ENCODE results near the gene FN1. TPM values are rescaled to one million over a fixed set of nuclear protein-coding genes. Genes with fewer than 3 reads are reported as not detected.
A peak's percentile ranks its signal among the peaks of the same experiment; 100 is the strongest.

Gene FN1
- total RNA-seq (1,000 to 10,000 TPM; 1,129 to 1,753 TPM), polyA plus RNA-seq (100 to 1,000 TPM; 339 to 739 TPM)
- long read RNA-seq, donor 1, full-length matches to known transcripts = 121 of 1,094 reads
- long read RNA-seq, donor 1, partial matches to known transcripts = 973 of 1,094 reads
- long read RNA-seq, donor 1, other reads (novel, unspliced or antisense) = 0 of 1,094 reads
- long read RNA-seq, donor 2, transcript FN1-225 (4 exons, 676 nt) = minor isoform, 13 of 256 reads
- long read RNA-seq, donor 2, transcript FN1-208 (13 exons, 2,388 nt) = major isoform, 19 of 256 reads
- long read RNA-seq, donor 2, partial matches to known transcripts = 213 of 256 reads
- long read RNA-seq, donor 2, other reads (novel, unspliced or antisense) = 0 of 256 reads
- long read RNA-seq, donor 3, full-length matches to known transcripts = 55 of 557 reads
- long read RNA-seq, donor 3, partial matches to known transcripts = 502 of 557 reads
- long read RNA-seq, donor 3, other reads (novel, unspliced or antisense) = 0 of 557 reads
- long read RNA-seq, donor 4, transcript FN1-227 (2 exons, 2,433 nt) = minor isoform, 11 of 673 reads
- long read RNA-seq, donor 4, transcript FN1-208 (13 exons, 2,388 nt) = major isoform, 16 of 673 reads
- long read RNA-seq, donor 4, transcript FN1-225 (4 exons, 676 nt) = major isoform, 16 of 673 reads
- long read RNA-seq, donor 4, partial matches to known transcripts = 624 of 673 reads
- long read RNA-seq, donor 4, other reads (novel, unspliced or antisense) = 0 of 673 reads
- long read RNA-seq, donor 5, full-length matches to known transcripts = 122 of 1,152 reads
- long read RNA-seq, donor 5, partial matches to known transcripts = 1,030 of 1,152 reads
- long read RNA-seq, donor 5, other reads (novel, unspliced or antisense) = 0 of 1,152 reads

- Histone ChIP-seq H3K9me3 (ENCODE audit: control insufficient read depth in 4 of 4, insufficient read depth in 3 of 4, low read length in 3 of 4) (no peaks in the 10 kb centered on the region), H3K27ac (ENCODE audit: low read depth in 1 of 2, low read length in 1 of 2) (peak within 1 kb of the TSS; percentile 74 to 89), H3K27me3 (ENCODE audit: control insufficient read depth in 3 of 3, insufficient read depth in 3 of 3, low read length in 2 of 3) (no peaks in the 10 kb centered on the region), H3K9ac (ENCODE audit: insufficient read depth in 1 of 2, low read length in 2 of 2) (peak within 1 kb of the TSS; percentile 94), H3K36me3 (ENCODE audit: control insufficient read depth in 4 of 4, insufficient read depth in 4 of 4, low read length in 4 of 4) (peaks cover 0 to 37% (median 13%) of the 10 kb centered on the region in 4 donors), H3K4me3 (peak within 1 kb of the TSS; percentile 30), H3K4me1 (ENCODE audit: control insufficient read depth in 5 of 5, insufficient read depth in 5 of 5, low read length in 5 of 5) (peaks cover 0 to 40% (median 0%) of the 10 kb centered on the region in 5 donors)
- 0 to 1% methylated on average over 37 to 54 of the region's 54 CpGs for WGBS, 2 donors
- TF ChIP-seq, protein P1, sequence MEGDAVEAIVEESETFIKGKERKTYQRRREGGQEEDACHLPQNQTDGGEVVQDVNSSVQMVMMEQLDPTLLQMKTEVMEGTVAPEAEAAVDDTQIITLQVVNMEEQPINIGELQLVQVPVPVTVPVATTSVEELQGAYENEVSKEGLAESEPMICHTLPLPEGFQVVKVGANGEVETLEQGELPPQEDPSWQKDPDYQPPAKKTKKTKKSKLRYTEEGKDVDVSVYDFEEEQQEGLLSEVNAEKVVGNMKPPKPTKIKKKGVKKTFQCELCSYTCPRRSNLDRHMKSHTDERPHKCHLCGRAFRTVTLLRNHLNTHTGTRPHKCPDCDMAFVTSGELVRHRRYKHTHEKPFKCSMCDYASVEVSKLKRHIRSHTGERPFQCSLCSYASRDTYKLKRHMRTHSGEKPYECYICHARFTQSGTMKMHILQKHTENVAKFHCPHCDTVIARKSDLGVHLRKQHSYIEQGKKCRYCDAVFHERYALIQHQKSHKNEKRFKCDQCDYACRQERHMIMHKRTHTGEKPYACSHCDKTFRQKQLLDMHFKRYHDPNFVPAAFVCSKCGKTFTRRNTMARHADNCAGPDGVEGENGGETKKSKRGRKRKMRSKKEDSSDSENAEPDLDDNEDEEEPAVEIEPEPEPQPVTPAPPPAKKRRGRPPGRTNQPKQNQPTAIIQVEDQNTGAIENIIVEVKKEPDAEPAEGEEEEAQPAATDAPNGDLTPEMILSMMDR (IDR thresholded peaks at IDR 0.05; ENCODE audit: control extremely low read depth, extremely low read depth) = no peak
- ATAC-seq (ENCODE audit: insufficient read depth, low FRiP score) (peak; percentile 85), DNase-seq (peak; percentile 99)
Observed at GRCh38 chr2:215435870-215436704, at the start of gene FN1. TSS of gene FN1 (minus strand) at chr2:215436068. CDS start at chr2:215435802, 266 bp downstream.

DNA sequence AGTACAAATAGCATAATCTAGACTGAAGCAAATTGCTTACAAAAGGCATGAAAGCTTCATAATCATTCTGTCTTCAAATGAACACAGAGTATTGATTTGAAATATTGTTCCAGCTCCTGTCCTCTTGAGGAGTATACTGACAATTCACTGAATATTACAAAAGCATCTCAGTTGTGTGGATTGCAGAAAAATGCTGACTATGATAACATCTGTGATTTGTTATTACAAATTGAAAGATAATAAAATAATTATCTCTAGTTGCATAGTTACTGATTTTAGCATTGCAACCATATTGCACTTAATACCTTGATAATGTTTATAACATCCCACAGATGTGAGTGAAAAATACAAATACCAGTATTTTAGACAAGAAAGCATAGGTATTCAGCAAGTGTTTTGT lies 49.2 kb upstream of the FN1 start:
- no peak for ATAC-seq (ENCODE audit: insufficient read depth, low FRiP score)
- Histone ChIP-seq H3K36me3 (ENCODE audit: control insufficient read depth in 4 of 4, insufficient read depth in 4 of 4, low read length in 4 of 4) (no peaks in the 10 kb centered on the region), H3K4me3 (no peak overlapping the region), H3K9me3 (ENCODE audit: control insufficient read depth in 4 of 4, insufficient read depth in 3 of 4, low read length in 3 of 4) (no peaks in the 10 kb centered on the region), H3K4me1 (ENCODE audit: control insufficient read depth in 5 of 5, insufficient read depth in 5 of 5, low read length in 5 of 5) (no peaks in the 10 kb centered on the region), H3K27me3 (ENCODE audit: control insufficient read depth in 3 of 3, insufficient read depth in 3 of 3, low read length in 2 of 3) (no peaks in the 10 kb centered on the region), H3K9ac (ENCODE audit: insufficient read depth in 1 of 2, low read length in 2 of 2) (no peak overlapping the region), H3K27ac (ENCODE audit: low read depth in 1 of 2, low read length in 1 of 2) (no peak overlapping the region)
- no peak for DNase-seq
- TF ChIP-seq, protein P1 (IDR thresholded peaks at IDR 0.05; ENCODE audit: control extremely low read depth, extremely low read depth) = no peak

DNA sequence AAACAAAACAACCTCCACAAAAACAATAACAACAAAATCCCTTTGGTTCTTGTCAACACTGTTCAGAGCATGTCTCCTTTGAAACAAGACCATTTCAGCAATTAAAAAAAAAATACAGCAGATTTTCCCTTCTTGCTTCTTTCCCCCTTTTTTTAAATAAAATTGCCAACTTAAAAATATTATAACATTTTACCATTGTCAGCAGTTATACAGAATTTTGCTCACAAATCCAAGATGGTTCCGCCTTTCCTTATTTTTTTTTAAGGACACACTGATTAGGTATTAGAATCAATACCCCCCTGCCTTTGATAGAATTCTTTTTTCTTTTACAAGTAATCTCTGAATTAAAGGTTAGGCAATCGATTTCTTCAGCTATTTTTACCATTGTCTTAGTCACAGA lies 48.7 kb upstream of the FN1 start:
- TF ChIP-seq, protein P1 (IDR thresholded peaks at IDR 0.05; ENCODE audit: control extremely low read depth, extremely low read depth) = no peak
- Histone ChIP-seq H3K27ac (ENCODE audit: low read depth in 1 of 2, low read length in 1 of 2) (no peak overlapping the region), H3K36me3 (ENCODE audit: control insufficient read depth in 4 of 4, insufficient read depth in 4 of 4, low read length in 4 of 4) (no peaks in the 10 kb centered on the region), H3K4me1 (ENCODE audit: control insufficient read depth in 5 of 5, insufficient read depth in 5 of 5, low read length in 5 of 5) (no peaks in the 10 kb centered on the region), H3K9me3 (ENCODE audit: control insufficient read depth in 4 of 4, insufficient read depth in 3 of 4, low read length in 3 of 4) (no peaks in the 10 kb centered on the region), H3K4me3 (no peak overlapping the region), H3K9ac (ENCODE audit: insufficient read depth in 1 of 2, low read length in 2 of 2) (no peak overlapping the region), H3K27me3 (ENCODE audit: control insufficient read depth in 3 of 3, insufficient read depth in 3 of 3, low read length in 2 of 3) (no peaks in the 10 kb centered on the region)
- 88 to 91% methylated on average over 2 of the region's 2 CpGs for WGBS, 2 donors
- DNase-seq (no peak), ATAC-seq (ENCODE audit: insufficient read depth, low FRiP score) (no peak)
